GM19023 (cell line): ENCODE measurements around the gene KDM8.
A peak's percentile ranks its signal among the peaks of the same experiment; 100 is the strongest.

ENCODE experiments used
- ATAC-seq: cut with Tn5 transposase; IDR thresholded peaks from one replicate; pipeline ENCODE4 v1.9.1; 2021; ENCODE audit warnings: mild to moderate bottlenecking, moderate library complexity; ENCODE audit not compliant: unreplicated experiment

KDM8 gene

GRCh38 chr16:27265982-27266381 lies 62.7 kb downstream of the KDM8 start:
- ATAC-seq, result no peak

GRCh38 chr16:27267037-27267677 lies 63.8 kb downstream of the KDM8 start:
- ATAC-seq, result no peak

GRCh38 chr16:27268376-27269299 lies 65.3 kb downstream of the KDM8 start, which contains the start of gene NSMCE1:
Gene NSMCE1, minus strand, starts transcription at chr16:27268772. Its CDS starts 11,202 bp downstream, at chr16:27257570.
- peak; percentile 97 for ATAC-seq

- ATAC-seq, result no peak
Observed at GRCh38 chr16:27269300-27270150, 66.2 kb downstream of the KDM8 start.

- no peak for ATAC-seq
Observed at GRCh38 chr16:27270349-27270748, 67.0 kb downstream of the KDM8 start.
